Testis (tissue), 3 donors: Measurements from ENCODE around the gene TRRAP. TPM values are rescaled to one million over a fixed set of nuclear protein-coding genes. Genes with fewer than 3 reads are reported as not detected.
A peak's percentile ranks its signal among the peaks of the same experiment; 100 is the strongest.

Experiments
- DNase-seq: peaks from one replicate; pipeline ENCODE4 v3.0.0-alpha.2; 2019
- H3K27ac ChIP-seq, 2 donors: fragments of 200-600 bp; sonication (generic); one replicate each; pipeline ENCODE4 v1.5.1; 2019
- H3K27me3 ChIP-seq: fragments of 200-600 bp; sonication (generic); one replicate; pipeline ENCODE4 v1.5.1; 2019
- H3K36me3 ChIP-seq: fragments of 200-600 bp; sonication (generic); one replicate; pipeline ENCODE4 v1.5.1; 2017; ENCODE audit warnings: low read depth; ENCODE audit errors: missing control alignments
- H3K4me1 ChIP-seq: fragments of 200-600 bp; sonication (generic); one replicate; pipeline ENCODE4 v1.5.1; 2019
- H3K4me3 ChIP-seq, 2 donors: fragments of 200-600 bp; sonication (generic); one replicate each; pipeline ENCODE4 v1.5.1; 2017 to 2019
- H3K9me3 ChIP-seq: fragments of 200-600 bp; sonication (generic); one replicate; pipeline ENCODE4 v1.5.1; 2017
- POLR2A ChIP-seq: fragments of 450-650 bp; IDR thresholded peaks from one replicate; pipeline ENCODE4 v1.6.1; 2017; ENCODE audit warnings: antibody characterized with exemption, mild to moderate bottlenecking, moderate library complexity
- WGBS, 2 donors: methylation state at CpG; one replicate each; pipeline ENCODE4 v1.1.5; 2018; 5-methylcytosine and 5-hydroxymethylcytosine counted together
- intact Hi-C: fragments of 100-400 bp; cut with DNase I; formaldehyde crosslinking; loops from one replicate; pipeline ENCODE4 v1.15.1; 2023; ENCODE audit warnings: low total_unique reads
- polyA plus RNA-seq: library from polyadenylated mRNA; stranded (reverse); fragments of 350-450 nt; fragmentation: Illumina TruSeq; extraction: RNeasy Lipid Tissue Mini Kit (QIAGEN cat#74804); gene quantifications from one replicate; pipeline ENCODE4 v1.2.3, GENCODE V29; 2014; ENCODE audit warnings: low read depth, low replicate concordance; ENCODE audit not compliant: insufficient read depth
- total RNA-seq, 2 donors: library from RNA; depleted of rRNA; stranded (reverse); fragments of >200 nt; gene quantifications; one replicate each; pipeline ENCODE4 v1.2.3, GENCODE V29; 2016
- TF ChIP-seq, protein P1 (sequence below), 3 experiments: fragments of 450-650 bp in 2 of 3; fragments of 200-600 bp in 1 of 3; sonication (generic) in 1 of 3; IDR thresholded peaks; one replicate each; pipeline ENCODE4 v1.5.1; 2016 to 2019; ENCODE audit warnings: antibody characterized with exemption in 3 of 3, mild to moderate bottlenecking in 2 of 3, moderate library complexity in 1 of 3

The TRRAP gene
- total and polyA plus RNA-seq, 3 donors from 2014 or later, result 45.6 to 120 (median 119) TPM

DNA sequence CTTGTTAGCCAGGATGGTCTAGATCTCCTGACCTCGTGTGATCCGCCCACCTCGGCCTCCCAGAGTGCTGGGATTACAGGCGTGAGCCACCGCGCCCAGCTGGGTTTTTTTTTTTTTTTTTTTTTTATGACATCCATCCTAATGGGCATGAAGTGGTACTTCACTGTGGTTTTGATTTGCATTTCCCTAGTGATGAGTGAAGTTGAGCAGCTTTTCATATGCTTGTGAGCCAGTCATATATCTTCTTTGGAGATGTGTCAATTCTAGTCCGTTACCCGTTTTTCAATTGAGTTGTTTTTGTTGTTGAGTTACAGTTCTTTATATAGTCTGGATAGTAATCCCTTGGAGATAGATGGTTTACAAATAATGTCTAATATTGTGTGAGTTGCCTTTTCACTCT is 137.9 kb downstream of the TRRAP start:
- Histone ChIP-seq H3K27ac (no peak overlapping the region), H3K36me3 (no peaks in the 10 kb centered on the region), H3K4me3 (no peak overlapping the region), H3K27me3 (no peaks in the 10 kb centered on the region), H3K9me3 (no peaks in the 10 kb centered on the region), H3K4me1 (peaks cover 7% of the 10 kb centered on the region)
- intact Hi-C loops, result no loop called here
- TF ChIP-seq, protein P1, sequence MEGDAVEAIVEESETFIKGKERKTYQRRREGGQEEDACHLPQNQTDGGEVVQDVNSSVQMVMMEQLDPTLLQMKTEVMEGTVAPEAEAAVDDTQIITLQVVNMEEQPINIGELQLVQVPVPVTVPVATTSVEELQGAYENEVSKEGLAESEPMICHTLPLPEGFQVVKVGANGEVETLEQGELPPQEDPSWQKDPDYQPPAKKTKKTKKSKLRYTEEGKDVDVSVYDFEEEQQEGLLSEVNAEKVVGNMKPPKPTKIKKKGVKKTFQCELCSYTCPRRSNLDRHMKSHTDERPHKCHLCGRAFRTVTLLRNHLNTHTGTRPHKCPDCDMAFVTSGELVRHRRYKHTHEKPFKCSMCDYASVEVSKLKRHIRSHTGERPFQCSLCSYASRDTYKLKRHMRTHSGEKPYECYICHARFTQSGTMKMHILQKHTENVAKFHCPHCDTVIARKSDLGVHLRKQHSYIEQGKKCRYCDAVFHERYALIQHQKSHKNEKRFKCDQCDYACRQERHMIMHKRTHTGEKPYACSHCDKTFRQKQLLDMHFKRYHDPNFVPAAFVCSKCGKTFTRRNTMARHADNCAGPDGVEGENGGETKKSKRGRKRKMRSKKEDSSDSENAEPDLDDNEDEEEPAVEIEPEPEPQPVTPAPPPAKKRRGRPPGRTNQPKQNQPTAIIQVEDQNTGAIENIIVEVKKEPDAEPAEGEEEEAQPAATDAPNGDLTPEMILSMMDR (IDR thresholded peaks at IDR 0.05), result no peak
- no peak for TF ChIP-seq POLR2A
- DNase-seq, result peak; percentile 4
- 97 to 98% methylated on average over 8 of the region's 8 CpGs for WGBS, 2 donors

DNA sequence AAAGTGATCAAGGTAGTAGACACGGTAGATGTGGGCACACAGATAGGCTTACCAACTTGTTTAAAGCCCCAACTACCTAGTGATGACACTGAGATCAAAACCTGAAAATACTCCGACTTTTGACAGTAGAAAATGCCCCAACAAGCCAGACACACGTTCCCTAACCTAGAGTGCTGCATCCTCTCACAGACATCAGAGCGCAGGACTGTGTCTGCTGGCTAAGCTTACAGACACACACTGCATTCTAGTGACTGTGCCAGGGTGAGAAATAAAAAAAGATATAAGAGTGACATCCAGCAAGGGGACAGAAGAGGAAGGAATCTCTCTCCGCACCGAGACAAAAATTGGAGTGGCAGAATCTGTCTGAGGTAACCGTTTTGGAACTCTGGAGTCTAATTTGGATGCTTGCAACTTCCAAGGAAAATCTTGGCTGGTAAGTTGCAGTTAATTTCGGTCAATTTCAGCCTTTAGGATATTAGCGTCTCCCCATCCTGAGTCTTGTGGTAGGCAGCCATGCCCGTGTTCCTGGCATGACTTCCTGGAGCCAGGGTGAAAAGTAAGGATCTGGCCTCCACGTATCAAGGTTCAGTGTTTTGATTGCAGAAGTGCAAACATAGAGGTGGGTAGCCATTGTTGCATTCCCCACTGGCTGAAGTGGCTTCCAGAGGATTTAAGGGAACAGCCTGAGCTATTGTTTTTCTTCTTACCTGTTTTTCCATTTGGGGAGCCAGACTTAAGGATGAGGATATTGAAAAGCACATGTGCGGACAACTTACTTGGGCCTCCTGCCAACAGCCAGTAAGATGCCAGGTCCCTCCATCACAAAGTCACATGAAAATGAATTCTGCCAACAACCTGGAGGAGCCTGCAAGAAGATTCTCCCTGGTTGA is 141.4 kb downstream of the TRRAP start:
- intact Hi-C loops, result no loop called here
- WGBS, 2 donors, result 89 to 90% methylated on average over 12 of the region's 12 CpGs
- Histone ChIP-seq H3K27ac (no peak overlapping the region), H3K27me3 (no peaks in the 10 kb centered on the region), H3K4me3 (no peak overlapping the region), H3K9me3 (no peaks in the 10 kb centered on the region), H3K4me1 (no peaks in the 10 kb centered on the region), H3K36me3 (no peaks in the 10 kb centered on the region)
- TF ChIP-seq, protein P1 (IDR thresholded peaks at IDR 0.05), result no peak
- no peak for TF ChIP-seq POLR2A
- peak; percentile 7 for DNase-seq

DNA sequence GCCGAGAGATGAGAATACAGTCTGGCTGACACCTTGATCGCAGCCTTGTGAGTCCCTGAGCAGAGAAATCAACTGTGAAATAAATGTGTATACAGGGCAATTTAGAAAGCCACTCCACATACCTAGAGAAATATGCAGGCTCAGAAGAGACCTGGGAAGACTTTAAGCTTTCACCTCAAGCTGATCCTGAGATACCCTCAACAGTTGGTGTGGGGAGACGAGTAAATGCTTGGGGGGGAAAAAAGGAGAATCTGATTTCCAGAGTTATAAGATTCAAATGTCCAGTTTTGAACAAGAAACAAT is 142.0 kb downstream of the TRRAP start:
- Histone ChIP-seq H3K27ac (no peak overlapping the region), H3K27me3 (no peaks in the 10 kb centered on the region), H3K9me3 (no peaks in the 10 kb centered on the region), H3K4me1 (no peaks in the 10 kb centered on the region), H3K36me3 (no peaks in the 10 kb centered on the region), H3K4me3 (no peak overlapping the region)
- no peak for DNase-seq
- TF ChIP-seq POLR2A, result no peak
- TF ChIP-seq, protein P1 (IDR thresholded peaks at IDR 0.05), result no peak
- intact Hi-C loops, result no loop called here
- 72 to 89% methylated on average over 3 of the region's 3 CpGs for WGBS, 2 donors

DNA sequence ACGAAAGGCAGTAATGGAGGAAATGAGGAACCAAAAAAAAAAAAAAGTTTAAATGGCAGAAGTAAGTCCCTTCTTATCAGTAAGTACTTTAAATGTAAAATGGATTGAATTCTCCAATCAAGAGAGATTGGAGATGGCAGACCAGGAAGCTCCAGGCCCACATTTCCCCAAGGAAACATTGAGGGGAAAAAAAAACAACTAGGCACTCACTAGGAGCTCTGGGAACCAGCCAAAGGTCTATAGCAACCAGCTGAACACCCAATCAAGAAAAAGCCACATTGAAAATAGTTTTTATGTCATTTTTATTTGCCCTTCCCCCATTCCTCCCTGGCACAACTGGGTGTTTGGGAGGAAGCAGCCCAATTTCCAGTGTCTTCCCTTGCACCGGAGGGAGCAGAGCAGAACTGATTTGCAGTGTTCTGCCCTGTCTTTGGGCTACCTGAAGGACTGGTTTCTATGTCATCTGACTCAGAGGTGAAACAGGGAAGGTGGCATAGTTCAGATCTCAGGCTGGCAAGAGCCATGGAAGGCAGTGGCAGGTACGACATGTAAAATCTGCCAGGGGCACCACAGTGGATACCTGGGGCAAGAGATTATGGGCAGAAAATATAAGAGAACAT is 143.7 kb downstream of the TRRAP start:
- no peaks in the 10 kb centered on the region for H3K9me3 ChIP-seq
- no peak overlapping the region for H3K4me3 ChIP-seq
- TF ChIP-seq, protein P1 (IDR thresholded peaks at IDR 0.05), result no peak
- no peak for TF ChIP-seq POLR2A
- DNase-seq, result peak; percentile 8
- intact Hi-C loops, result no loop called here
- peak overlapping the region in 1 of 2 donors; percentile 62 for H3K27ac ChIP-seq
- whole genome bisulfite sequencing, 2 donors, result 82 to 83% methylated on average over 3 of the region's 3 CpGs
- H3K36me3 ChIP-seq, result no peaks in the 10 kb centered on the region
- no peaks in the 10 kb centered on the region for H3K4me1 ChIP-seq
- no peaks in the 10 kb centered on the region for H3K27me3 ChIP-seq
